Activated B cell treated with CpG ODN at 0.5 μM for 24 hours (primary cell): ENCODE data around the gene DKK3. TPM values are rescaled to one million over a fixed set of nuclear protein-coding genes. Genes with fewer than 3 reads are reported as not detected.
A peak's percentile ranks its signal among the peaks of the same experiment; 100 is the strongest.

Experiments used
- ATAC-seq: fragments of 200-7000 bp; cut with Tn5 transposase; one replicate; pipeline ENCODE4 v1.10.0; 2021; ENCODE audit warnings: low read depth, mild to moderate bottlenecking, moderate library complexity
- CTCF ChIA-PET: fragments of 350-600 bp; sonication (Branson Sonifier 250); formaldehyde crosslinking; loops from one replicate; lab custom pipeline; 2021; ENCODE audit warnings: antibody characterized with exemption; lab: Charles Lee
- POLR2A ChIA-PET: fragments of 350-600 bp; sonication (Branson Sonifier 250); formaldehyde crosslinking; loops from one replicate; lab custom pipeline; 2021; ENCODE audit warnings: antibody characterized with exemption; lab: Charles Lee
- DNase-seq: peaks from one replicate; pipeline ENCODE4 v3.0.0; 2022
- H3K27ac Mint-ChIP-seq: one replicate; pipeline ENCODE4 v1.8.0; 2020; ENCODE audit warnings: mixed read lengths
- H3K27me3 Mint-ChIP-seq: one replicate; pipeline ENCODE4 v1.8.0; 2021; ENCODE audit warnings: mixed read lengths
- H3K36me3 Mint-ChIP-seq: one replicate; pipeline ENCODE4 v1.8.0; 2021; ENCODE audit warnings: low read depth, mixed read lengths
- H3K4me1 Mint-ChIP-seq: one replicate; pipeline ENCODE4 v1.8.0; 2021; ENCODE audit warnings: mixed read lengths
- H3K4me3 Mint-ChIP-seq: one replicate; pipeline ENCODE4 v1.8.0; 2020; ENCODE audit warnings: mild to moderate bottlenecking, mixed read lengths
- H3K9me3 Mint-ChIP-seq: one replicate; pipeline ENCODE4 v1.8.0; 2020; ENCODE audit warnings: mixed read lengths
- CTCF ChIP-seq: fragments of 200-600 bp; IDR thresholded peaks from one replicate; pipeline ENCODE4 v1.8.0; 2022; ENCODE audit warnings: antibody characterized with exemption, mild to moderate bottlenecking
- intact Hi-C: fragments of 100-400 bp; cut with micrococcal nuclease; formaldehyde crosslinking; loops from one replicate; pipeline ENCODE4 v1.15.1; 2024
- total RNA-seq: library from RNA; stranded (reverse); gene quantifications from 2 replicates; pipeline ENCODE4 v1.2.3, GENCODE V29; 2022

Gene DKK3
- total RNA-seq, 1 donor from 2014 or later, result not detected

DNA sequence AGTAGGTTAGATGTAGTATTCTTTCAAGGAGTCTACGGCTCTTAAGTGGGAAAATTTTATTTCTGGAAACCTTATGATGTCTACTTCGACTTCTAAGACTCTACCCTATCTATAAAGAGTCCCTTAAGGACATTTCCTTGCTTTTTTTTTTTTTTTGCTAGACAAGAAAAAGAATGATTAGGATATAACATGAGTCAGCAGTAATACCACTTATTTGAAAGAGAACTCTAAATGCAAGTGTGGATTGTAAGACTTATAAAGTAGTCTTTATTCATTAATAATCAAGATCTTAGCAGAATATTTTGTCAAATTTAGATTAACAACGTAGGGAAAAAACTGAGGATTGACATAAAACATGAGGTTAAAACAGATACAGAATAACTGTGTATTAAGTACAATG, 71.0 kb downstream of the DKK3 start:
- DNase-seq (no peak), ATAC-seq (no peak)
- Mint-ChIP-seq H3K4me1 (no peaks in the 10 kb centered on the region), H3K27ac (no peak overlapping the region), H3K9me3 (no peaks in the 10 kb centered on the region), H3K4me3 (no peak overlapping the region), H3K36me3 (peaks cover 85% of the 10 kb centered on the region), H3K27me3 (no peaks in the 10 kb centered on the region)
- intact Hi-C loops, result no loop called here
- no peak for TF ChIP-seq CTCF
- ChIA-PET CTCF (no interaction called here), POLR2A (no interaction called here)

- Mint-ChIP-seq H3K27ac (no peak overlapping the region), H3K9me3 (no peaks in the 10 kb centered on the region), H3K27me3 (no peaks in the 10 kb centered on the region), H3K4me1 (no peaks in the 10 kb centered on the region), H3K4me3 (no peak overlapping the region), H3K36me3 (peaks cover 82% of the 10 kb centered on the region)
- intact Hi-C loops, result no loop called here
- CTCF ChIA-PET, result no interaction called here
- no peak for TF ChIP-seq CTCF
- DNase-seq, result no peak
- ATAC-seq, result no peak
- POLR2A ChIA-PET, result no interaction called here
These were observed 72.9 kb downstream of the DKK3 start for GRCh38 chr11:11935536-11935935.

GRCh38 chr11:11931461-11932055, 76.9 kb downstream of the DKK3 start:
- TF ChIP-seq CTCF, result no peak
- Mint-ChIP-seq H3K27me3 (no peaks in the 10 kb centered on the region), H3K9me3 (no peaks in the 10 kb centered on the region), H3K4me1 (peaks cover 2% of the 10 kb centered on the region), H3K4me3 (no peak overlapping the region), H3K27ac (no peak overlapping the region), H3K36me3 (peaks cover 77% of the 10 kb centered on the region)
- ATAC-seq (no peak), DNase-seq (no peak)
- ChIA-PET POLR2A (no interaction called here), CTCF (no interaction called here)
- intact Hi-C loops, result no loop called here

DNA sequence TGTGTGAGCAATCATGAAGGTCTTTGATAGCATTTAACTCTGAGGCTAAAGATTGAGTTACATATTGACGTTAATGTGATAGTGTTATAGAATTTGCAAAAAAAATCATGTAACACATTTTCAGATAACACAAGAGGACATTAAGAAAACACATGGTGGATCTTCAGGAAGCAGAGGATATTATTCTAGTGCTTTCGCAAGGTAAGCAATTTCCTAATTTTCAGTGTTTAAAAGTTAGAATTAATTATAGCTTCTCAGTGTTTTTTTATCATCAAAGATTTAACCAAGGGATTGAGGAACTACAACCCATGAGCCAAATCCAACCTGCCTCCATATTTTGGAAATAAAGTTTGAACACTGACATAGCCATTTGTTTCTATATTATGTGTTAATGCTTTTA, 78.5 kb downstream of the DKK3 start:
- ATAC-seq (no peak), DNase-seq (no peak)
- intact Hi-C loops, result no loop called here
- no peak for TF ChIP-seq CTCF
- H3K27ac Mint-ChIP-seq, result no peak overlapping the region
- H3K4me3 Mint-ChIP-seq, result no peak overlapping the region
- CTCF ChIA-PET, result no interaction called here
- H3K36me3 Mint-ChIP-seq, result peaks cover 80% of the 10 kb centered on the region
- peaks cover 10% of the 10 kb centered on the region for H3K4me1 Mint-ChIP-seq
- H3K27me3 Mint-ChIP-seq, result no peaks in the 10 kb centered on the region
- POLR2A ChIA-PET, result no interaction called here
- H3K9me3 Mint-ChIP-seq, result no peaks in the 10 kb centered on the region

DNA sequence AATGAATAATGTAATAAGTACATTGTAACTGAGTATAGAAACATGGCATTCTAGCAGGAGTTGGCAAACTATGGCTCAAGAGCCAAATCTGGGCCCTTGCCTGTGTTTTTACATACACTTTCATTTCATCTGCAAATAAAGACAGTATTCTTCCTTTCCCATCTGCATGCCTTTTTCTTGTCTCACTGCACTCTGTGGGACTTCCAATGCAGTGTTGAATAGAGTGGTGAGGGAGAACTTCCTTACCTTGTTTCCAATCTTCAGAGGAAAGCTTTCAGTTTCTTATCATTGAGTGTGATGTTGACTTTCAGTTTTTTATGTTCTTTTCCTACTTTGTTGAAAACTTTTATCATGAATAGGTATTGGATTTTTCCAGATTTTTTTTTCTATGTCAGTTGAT, 84.6 kb downstream of the DKK3 start:
- intact Hi-C loops, result no loop called here
- ATAC-seq (no peak), DNase-seq (no peak)
- peaks cover 10% of the 10 kb centered on the region for H3K4me1 Mint-ChIP-seq
- H3K9me3 Mint-ChIP-seq, result no peaks in the 10 kb centered on the region
- ChIA-PET POLR2A (no interaction called here), CTCF (no interaction called here)
- no peaks in the 10 kb centered on the region for H3K27me3 Mint-ChIP-seq
- no peak for TF ChIP-seq CTCF
- H3K4me3 Mint-ChIP-seq, result no peak overlapping the region
- H3K36me3 Mint-ChIP-seq, result peaks cover 64% of the 10 kb centered on the region
- peak overlapping the region; percentile 6 for H3K27ac Mint-ChIP-seq
